GM21723 (cell line): ENCODE results near the gene LYRM4.

ENCODE experiments used
- ATAC-seq: cut with Tn5 transposase; IDR thresholded peaks from one replicate; pipeline ENCODE4 v1.9.1; 2021; ENCODE audit warnings: mild to moderate bottlenecking, moderate library complexity; ENCODE audit not compliant: unreplicated experiment

The LYRM4 gene

GRCh38 chr6:5103250-5103649, 157.5 kb downstream of the LYRM4 start:
- ATAC-seq, result no peak

GRCh38 chr6:5102267-5102970, 158.3 kb downstream of the LYRM4 start:
- ATAC-seq, result no peak

GRCh38 chr6:5100806-5101205, 159.9 kb downstream of the LYRM4 start:
- no peak for ATAC-seq

GRCh38 chr6:5099537-5099936, 161.2 kb downstream of the LYRM4 start:
- no peak for ATAC-seq

- no peak for ATAC-seq
These were observed 162.1 kb downstream of the LYRM4 start for GRCh38 chr6:5098501-5099270.

- no peak for ATAC-seq
These were observed 164.3 kb downstream of the LYRM4 start for GRCh38 chr6:5096482-5096881.

GRCh38 chr6:5095236-5095635, 165.5 kb downstream of the LYRM4 start:
- ATAC-seq, result peak; percentile 61

GRCh38 chr6:5094327-5094726, 166.4 kb downstream of the LYRM4 start:
- no peak for ATAC-seq

- ATAC-seq, result no peak
These were observed 167.3 kb downstream of the LYRM4 start for GRCh38 chr6:5093231-5094015.

GRCh38 chr6:5091210-5092069, 169.3 kb downstream of the LYRM4 start:
- no peak for ATAC-seq

- no peak for ATAC-seq
These were observed 170.1 kb downstream of the LYRM4 start for GRCh38 chr6:5090603-5091002.

- no peak for ATAC-seq
These were observed 171.0 kb downstream of the LYRM4 start for GRCh38 chr6:5089481-5090438.

GRCh38 chr6:5088780-5089179, 172.0 kb downstream of the LYRM4 start:
- ATAC-seq, result no peak

- ATAC-seq, result no peak
These were observed 173.4 kb downstream of the LYRM4 start for GRCh38 chr6:5087389-5087788.

GRCh38 chr6:5086294-5086890, 174.4 kb downstream of the LYRM4 start:
- no peak for ATAC-seq

GRCh38 chr6:5085648-5086293, 175.0 kb downstream of the LYRM4 start:
- ATAC-seq, result peak; percentile 18

- peak; percentile 66 for ATAC-seq
These were observed 175.7 kb downstream of the LYRM4 start, which contains the start of gene PPP1R3G for GRCh38 chr6:5084781-5085647. TSS of gene PPP1R3G (plus strand) at chr6:5085341. CDS start at chr6:5085486, 145 bp downstream.
